AG10803 (cell line): Measurements from ENCODE around the gene FAM110A.
A peak's percentile ranks its signal among the peaks of the same experiment; 100 is the strongest.

ENCODE experiments used
- DNase-seq: peaks from one replicate; pipeline ENCODE4 v3.0.0; 2010; ENCODE audit warnings: low read depth
- H3K4me3 ChIP-seq: 2 replicates; pipeline ENCODE4 v1.5.1; 2011; ENCODE audit warnings: mild to moderate bottlenecking, low read length, control low read depth
- TF ChIP-seq, protein P1 (sequence below): conservative IDR thresholded peaks from 2 replicates; pipeline ENCODE4 v1.5.1; 2011; ENCODE audit warnings: mild to moderate bottlenecking, low read length, control low read depth, inconsistent platforms

The FAM110A gene

DNA sequence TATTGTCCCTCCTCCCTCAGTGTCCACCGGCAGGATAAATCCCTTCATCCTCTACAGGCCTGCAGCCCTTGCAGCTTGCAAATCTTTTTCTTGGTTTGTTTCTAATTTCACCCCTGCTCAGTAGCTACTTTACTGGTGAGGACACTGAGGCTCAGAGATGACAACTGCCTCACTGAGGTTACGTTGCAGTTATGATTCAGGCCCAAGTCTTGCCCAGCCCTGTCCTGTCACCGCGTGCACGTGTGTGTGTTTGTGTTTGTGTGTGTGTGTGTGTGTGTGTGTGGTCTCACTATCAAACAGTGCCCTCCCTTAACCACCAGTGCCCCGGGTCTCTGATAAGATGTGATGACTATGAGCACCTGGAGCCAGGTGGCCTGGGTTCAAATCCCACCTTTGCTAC lies 21.1 kb downstream of the FAM110A start:
- H3K4me3 ChIP-seq, result no peak overlapping the region
- TF ChIP-seq, protein P1, sequence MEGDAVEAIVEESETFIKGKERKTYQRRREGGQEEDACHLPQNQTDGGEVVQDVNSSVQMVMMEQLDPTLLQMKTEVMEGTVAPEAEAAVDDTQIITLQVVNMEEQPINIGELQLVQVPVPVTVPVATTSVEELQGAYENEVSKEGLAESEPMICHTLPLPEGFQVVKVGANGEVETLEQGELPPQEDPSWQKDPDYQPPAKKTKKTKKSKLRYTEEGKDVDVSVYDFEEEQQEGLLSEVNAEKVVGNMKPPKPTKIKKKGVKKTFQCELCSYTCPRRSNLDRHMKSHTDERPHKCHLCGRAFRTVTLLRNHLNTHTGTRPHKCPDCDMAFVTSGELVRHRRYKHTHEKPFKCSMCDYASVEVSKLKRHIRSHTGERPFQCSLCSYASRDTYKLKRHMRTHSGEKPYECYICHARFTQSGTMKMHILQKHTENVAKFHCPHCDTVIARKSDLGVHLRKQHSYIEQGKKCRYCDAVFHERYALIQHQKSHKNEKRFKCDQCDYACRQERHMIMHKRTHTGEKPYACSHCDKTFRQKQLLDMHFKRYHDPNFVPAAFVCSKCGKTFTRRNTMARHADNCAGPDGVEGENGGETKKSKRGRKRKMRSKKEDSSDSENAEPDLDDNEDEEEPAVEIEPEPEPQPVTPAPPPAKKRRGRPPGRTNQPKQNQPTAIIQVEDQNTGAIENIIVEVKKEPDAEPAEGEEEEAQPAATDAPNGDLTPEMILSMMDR, result no peak
- DNase-seq, result no peak

DNA sequence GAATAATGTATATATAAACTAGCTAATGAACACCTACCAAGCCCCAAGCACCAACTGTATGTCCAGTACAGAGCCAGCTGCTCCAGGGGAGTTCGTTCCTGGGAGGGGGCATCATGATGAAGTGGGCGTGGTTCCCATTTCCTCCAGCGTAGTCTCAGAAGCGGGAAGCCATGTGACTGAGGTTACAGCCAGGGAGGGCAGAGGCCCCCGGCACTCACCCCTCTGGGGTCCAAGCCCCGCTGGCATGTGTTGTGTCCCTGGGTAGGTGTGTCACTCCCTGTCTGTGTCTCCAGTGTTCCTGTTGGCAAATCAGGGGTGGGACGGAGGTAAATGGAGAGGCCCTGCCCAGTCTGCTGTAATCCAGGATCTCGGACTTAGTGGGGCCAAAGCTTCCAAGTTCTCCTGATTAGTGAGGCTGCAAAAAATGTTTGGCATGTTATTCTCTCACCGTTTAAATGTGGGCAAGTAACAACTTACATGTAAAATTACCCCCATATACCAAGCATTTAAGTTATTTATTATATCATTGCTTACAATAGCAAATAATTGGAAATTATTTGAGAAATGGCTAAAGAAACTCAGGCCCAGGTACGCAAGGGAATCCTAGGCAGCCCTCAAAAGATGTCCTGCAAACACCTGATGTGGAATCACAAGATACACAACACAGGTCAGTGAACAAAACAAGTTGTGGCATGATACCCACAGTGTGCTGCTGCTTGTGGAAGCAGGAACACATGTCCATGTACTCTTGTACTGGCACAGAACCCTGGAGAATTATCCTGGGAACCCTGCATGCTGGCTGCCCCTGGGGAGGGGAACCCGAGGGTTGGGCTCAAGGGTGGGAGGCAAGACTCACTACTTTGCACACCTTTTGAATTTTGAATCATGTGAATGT lies 22.2 kb downstream of the FAM110A start:
- no peak overlapping the region for H3K4me3 ChIP-seq
- TF ChIP-seq, protein P1, result no peak
- DNase-seq, result no peak

DNA sequence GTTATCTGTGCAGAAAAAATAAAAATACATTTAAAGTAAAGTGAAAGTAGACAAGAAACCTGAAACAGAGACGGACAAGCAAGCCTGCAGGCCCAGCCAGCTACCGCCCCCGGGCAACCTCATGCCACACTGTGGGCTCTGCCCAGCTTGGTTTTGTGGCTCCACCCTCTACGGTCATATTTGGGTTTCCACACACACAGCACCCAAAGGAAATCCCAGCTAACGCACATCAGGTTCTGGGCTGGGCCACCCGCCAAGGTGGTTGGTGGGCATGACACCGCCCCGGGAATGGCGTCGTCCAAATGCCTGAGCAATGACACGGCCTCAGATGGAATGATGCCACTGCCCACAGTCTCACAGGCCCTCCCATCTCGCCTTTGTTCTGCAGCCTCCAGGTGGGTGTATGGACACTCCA lies 22.9 kb downstream of the FAM110A start:
- H3K4me3 ChIP-seq, result no peak overlapping the region
- peak; percentile 86 for DNase-seq
- TF ChIP-seq, protein P1, result no peak

DNA sequence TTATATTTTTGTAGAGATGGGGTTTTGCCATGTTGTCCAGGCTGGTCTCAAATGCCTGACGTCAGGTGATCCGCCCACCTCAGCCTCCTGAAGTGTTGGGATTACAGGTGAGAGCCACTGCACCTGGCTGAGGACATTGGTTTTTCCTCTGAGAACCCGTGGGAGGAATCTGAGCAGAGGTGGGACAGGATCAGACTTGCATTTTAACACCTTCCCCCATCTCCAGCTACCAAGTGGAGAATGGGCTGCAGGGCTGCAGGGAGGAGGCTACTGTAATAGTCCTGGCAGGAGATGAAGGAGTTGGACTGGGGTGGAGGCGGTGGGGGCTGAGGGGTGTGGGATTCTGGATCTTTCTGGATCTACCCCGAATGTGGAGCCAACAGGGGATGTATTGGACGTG lies 24.5 kb downstream of the FAM110A start:
- H3K4me3 ChIP-seq, result no peak overlapping the region
- TF ChIP-seq, protein P1, result no peak
- DNase-seq, result no peak

DNA sequence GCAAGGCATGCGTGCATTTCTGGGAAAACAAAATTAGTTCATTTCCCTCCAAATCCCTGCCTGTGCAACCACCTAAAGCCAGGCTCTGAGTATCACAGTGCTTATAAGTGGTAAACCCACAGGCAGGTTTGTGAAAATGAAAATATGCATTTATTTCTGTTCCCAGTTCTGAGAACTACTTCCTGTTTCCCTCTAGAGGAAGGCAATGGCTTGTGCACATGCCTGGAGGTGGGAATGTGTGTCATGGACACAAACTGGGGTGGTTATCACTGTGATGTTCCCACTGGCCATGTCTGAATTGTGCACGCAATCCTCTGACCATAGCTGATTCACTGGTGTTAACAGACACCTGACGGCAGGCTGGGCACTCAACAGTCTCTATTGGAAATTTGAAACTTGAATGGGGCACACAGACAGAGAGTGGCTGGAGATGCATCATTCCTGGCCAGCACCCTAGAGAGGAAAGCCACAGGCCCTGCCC lies 26.3 kb downstream of the FAM110A start:
- TF ChIP-seq, protein P1, result peak; percentile 25
- peak; percentile 15 for DNase-seq
- H3K4me3 ChIP-seq, result no peak overlapping the region

DNA sequence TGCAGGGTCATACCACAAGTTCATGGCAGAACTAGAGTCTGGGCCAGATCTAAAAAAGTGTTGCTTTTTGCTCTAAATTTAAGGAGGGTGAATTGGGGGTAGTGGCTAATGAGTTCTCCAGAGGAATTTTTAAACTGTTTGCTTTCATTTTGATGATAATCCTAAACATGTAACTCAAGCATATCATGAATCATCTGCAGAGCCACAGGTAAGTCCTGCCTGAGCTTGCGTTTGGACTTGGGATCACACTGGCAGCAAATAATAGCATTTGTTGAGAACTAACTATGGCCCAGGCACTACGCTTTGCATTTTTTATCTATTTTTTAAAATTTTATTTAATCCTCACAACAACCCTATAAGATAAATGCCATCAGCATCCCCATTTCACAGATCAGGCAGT lies 27.4 kb downstream of the FAM110A start:
- TF ChIP-seq, protein P1, result no peak

DNA sequence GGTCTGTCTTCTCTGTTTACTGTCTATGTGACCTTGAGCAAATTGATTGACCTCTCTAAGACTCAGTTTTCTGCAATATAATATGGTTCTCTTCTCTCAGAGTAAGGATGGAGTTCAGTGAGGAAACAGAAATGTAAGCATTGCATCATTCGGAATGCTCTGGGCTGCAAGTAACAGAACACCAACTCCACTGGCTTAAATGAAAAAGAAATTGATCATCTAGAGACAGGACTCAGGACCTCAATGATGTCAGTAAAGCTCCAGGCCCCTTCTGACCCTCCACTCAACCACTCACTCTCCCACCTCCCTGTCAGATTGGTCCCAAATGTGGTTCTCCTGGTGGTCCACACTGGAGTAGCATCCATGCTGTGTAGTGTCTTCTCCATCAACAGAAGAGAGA lies 31.9 kb downstream of the FAM110A start:
- TF ChIP-seq, protein P1, result no peak
- H3K4me3 ChIP-seq, result no peak overlapping the region

More for the DNA sequence above, 27.4 kb downstream of the FAM110A start:
- no peak for DNase-seq
- H3K4me3 ChIP-seq, result no peak overlapping the region

More for the DNA sequence above, 31.9 kb downstream of the FAM110A start:
- DNase-seq, result no peak
